Stimulated activated naive CD4-positive, alpha-beta T cell treated with Interleukin-2 at 50 U/mL for 16 hours (primary cell): ENCODE data around the gene COPG2.
"Not testable (repeated sequence)": the region's sequence is repeated elsewhere in the genome, so short reads cannot be mapped to it uniquely, and the experiment has no call there.

Experiments used
- DNase-seq: peaks from one replicate; lab custom pipeline; 2025; lab: John Stamatoyannopoulos, UW

The COPG2 gene

GRCh38 chr7:130566168-130566897 lies 102.2 kb downstream of the COPG2 start:
- DNase-seq = no peak

DNA sequence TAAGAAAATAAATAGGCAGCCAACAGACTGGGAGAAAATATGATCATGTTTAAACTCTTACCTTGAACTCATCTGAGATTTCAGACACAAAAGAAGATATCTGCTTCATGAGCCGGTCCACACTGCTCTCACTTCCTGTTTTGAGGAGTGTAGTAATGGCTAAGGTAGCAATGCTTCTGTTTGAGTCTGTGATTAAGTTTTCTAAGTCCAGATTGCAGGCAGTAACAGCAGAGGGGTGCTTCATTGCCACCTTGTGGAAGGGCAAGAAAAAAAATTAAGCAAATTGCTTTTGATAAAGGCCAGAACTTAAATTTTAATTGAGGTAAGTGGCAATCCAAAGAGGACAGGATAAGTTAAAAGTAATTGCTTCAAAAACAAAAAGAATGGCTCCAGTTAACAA lies 107.6 kb downstream of the COPG2 start:
- DNase-seq = no peak

GRCh38 chr7:130559184-130559583 lies 109.4 kb downstream of the COPG2 start:
- DNase-seq = no peak

DNA sequence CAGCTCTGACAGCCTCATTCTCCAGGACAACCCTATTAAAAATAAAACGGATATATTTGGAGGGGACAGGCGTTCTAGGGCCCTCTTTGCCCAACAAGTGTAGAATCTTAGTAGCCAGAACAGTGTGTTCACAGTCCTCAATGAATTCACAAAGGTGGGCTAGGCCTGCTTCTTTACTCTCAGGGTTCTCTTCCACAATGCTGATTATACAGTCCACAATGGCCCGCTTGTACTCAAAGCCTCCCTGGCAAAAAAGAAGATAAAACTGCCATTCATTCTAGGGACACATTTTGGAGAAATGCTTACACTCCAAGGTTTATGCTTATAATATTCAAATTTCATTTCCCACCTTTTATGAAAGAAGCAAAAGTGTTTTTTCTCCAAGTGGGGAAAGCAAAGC lies 114.1 kb downstream of the COPG2 start:
- DNase-seq = no peak

GRCh38 chr7:130553398-130554029 lies 115.0 kb downstream of the COPG2 start:
- DNase-seq = no peak

DNA sequence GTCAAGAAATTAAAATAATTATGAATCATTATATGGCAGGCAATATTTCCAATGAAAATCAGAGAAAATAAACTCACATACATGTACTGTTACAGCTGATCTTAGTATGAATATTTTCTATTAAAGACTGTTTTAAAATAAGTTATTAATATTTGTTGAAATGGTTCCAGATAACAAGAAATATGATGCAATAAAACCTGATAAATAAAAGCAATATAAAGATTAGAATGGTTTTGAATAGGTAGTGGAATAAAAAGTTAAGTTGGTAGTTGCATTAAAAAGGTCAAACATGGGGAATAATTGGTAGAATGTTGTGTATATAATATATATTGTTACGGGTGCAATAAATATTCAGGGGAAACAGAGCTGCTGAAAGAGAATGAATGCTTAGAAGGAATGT lies 124.2 kb downstream of the COPG2 start:
- no peak for DNase-seq

DNA sequence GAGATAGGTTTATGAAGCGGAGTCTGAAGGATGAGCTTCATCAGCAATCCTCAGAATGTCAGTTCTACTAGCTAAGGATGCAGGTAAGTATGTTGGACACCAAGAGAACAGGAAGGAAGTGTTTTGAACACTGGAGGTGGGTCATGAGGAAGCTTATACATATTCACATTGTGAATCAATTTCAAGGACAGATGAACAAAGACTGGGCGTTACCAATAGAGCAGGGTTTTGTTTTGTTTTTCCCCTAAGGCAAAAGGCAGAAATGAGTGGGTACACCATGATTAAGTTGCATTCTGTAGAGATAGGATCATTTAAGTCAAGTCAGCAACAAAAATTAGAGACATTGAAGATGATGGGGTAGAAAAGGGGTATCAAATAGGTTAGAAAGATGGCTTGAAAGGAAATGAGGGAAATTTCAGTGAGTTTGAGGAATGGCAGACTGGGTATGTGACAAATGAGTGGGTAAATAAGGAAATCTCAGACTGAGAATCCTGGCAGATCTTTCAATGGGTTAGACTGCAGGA lies 125.0 kb downstream of the COPG2 start:
- DNase-seq = no peak

- DNase-seq = not testable (repeated sequence)
These were observed 126.3 kb downstream of the COPG2 start for GRCh38 chr7:130542297-130542696.

GRCh38 chr7:130541287-130541686 lies 127.3 kb downstream of the COPG2 start:
- not testable (repeated sequence) for DNase-seq

DNA sequence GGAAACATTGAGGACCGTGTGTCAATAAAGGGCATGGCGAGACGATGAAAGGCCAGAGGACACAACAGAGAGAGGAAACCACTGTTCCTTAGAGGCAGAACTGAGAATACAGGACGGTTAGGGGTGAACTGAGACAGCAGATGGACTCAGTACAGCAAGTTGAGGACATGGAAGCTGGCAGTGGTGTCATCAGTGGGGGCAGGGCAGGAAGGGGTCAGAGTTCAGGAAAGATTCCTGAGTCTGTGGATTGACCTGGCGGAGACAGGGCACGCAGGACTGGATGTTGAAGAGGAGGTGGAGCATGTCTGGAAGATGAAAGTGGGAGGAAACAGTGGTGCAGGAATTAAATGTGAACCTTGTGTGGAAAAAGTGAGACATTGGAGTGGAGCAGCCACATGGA lies 130.7 kb downstream of the COPG2 start:
- not testable (repeated sequence) for DNase-seq

DNA sequence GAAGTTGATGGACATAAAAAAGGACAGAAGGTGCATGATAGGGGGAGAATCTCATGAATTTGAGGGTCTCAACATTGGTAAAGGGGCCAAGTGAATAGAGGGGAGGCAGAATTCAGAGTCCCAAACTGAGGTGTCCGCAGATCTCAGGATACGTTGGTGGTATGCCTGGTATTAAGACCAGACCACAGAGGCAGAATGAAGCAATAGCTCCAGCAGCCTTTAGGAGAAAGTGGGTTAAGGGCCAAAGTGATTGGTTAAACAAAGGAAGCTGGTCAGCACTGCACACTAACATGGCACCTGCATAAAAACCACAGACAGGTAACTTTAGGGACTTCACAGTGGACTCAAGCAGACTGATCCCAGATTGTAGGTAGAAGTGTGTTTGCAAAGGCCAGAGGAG lies 139.1 kb downstream of the COPG2 start:
- no peak for DNase-seq

GRCh38 chr7:130527752-130528355 lies 140.7 kb downstream of the COPG2 start:
- DNase-seq = not testable (repeated sequence)

DNA sequence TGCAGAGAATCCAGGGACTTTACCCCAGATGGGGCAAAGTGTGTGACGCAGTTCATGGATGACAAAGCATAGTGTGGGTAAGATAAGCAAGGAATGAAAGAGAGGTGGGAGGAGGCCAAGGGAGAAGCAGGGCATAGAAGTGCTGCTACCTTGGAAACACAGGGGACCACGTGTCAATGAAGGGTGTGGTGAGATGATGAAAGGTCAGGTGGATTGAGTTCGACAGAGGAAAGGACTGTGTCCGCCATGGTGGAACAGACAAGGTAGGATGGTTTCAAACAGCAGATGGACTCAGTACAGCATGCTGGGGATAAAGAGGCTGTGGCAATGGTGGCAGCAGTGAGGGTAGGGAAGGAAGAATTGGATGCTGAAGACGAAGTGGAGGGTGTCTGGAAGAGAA lies 143.9 kb downstream of the COPG2 start:
- DNase-seq = no peak

DNA sequence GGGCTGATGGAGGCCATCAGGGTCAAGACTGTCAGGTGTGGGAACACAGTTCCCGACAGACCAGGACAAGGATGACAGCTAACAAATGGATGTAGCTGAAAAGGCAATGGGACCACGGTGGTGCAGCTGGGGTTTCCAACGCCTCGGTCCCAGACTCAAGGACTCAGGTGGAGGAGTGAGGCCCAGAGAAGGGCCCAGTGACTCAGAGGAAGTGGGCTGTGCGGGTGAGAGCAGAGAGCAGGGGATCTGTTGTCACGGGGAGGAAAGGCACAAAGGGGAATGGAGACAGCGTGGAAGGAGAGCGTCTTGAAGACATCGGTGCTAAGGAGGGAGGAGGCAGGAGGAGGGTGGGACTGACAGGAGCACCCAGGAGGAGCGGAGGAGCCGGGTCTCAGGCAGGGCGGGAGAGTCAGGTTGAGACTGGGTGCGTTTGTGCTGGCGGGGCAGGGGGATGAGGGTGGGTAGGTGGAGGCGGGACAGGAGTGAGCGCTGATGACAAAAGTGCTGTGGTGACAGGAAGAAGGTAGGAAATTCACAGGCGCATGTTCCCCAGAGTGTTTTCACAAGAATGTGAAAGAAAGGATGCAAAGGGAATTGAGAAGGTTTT lies 144.9 kb downstream of the COPG2 start:
- DNase-seq = not testable (repeated sequence)

- DNase-seq = no peak
These were observed 147.1 kb downstream of the COPG2 start for GRCh38 chr7:130521258-130521951.

GRCh38 chr7:130515315-130516040 lies 153.1 kb downstream of the COPG2 start:
- no peak for DNase-seq

- DNase-seq = no peak
These were observed 155.1 kb downstream of the COPG2 start for GRCh38 chr7:130513447-130513846.

GRCh38 chr7:130512038-130512437 lies 156.5 kb downstream of the COPG2 start:
- DNase-seq = not testable (repeated sequence)

- no peak for DNase-seq
These were observed 162.2 kb downstream of the COPG2 start for GRCh38 chr7:130506358-130506757.

DNA sequence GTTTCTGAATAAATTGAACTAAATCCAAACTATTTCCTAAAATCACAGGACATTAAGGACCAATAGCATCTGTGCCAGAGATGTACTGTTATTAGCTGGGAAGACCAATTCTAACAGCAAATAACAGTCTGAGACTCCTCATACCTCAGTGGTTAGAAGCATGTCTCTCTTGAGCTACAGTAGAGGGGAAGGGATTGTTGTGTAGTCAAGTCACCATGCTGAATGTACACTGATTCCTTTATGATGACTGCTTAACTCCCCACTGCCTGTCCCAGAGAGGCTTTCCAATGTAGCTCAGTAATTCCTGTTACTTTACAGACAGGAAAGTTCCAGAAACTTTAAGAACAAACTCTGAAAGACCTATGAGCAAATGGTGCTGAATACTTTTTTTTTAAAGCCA lies 162.8 kb downstream of the COPG2 start:
- no peak for DNase-seq

- no peak for DNase-seq
These were observed 167.6 kb downstream of the COPG2 start for GRCh38 chr7:130500910-130501309.
